HepG2 (cell line): ENCODE results near the gene TTLL13. TPM values are rescaled to one million over a fixed set of nuclear protein-coding genes. Genes with fewer than 3 reads are reported as not detected.

ENCODE experiments used
- ATAC-seq: fragments of 200-7000 bp; cut with Tn5 transposase; 3 replicates; pipeline ENCODE4 v1.9.1; 2020; ENCODE audit warnings: mild to moderate bottlenecking, moderate library complexity
- BruUV-seq: library from RNA; stranded (reverse); fragments of 400-500 nt; replicated peaks from 2 replicates; lab custom pipeline; 2021; lab: Mats Ljungman, UMichigan
- CTCF ChIA-PET: fragments of 300-600 bp; formaldehyde crosslinking; extraction: SDS; loops from one replicate; lab custom pipeline; 2021; ENCODE audit warnings: low total read pairs, inconsistent platforms, low intra/inter-chr PET ratio; lab: Yijun Ruan, JAX
- POLR2A ChIA-PET: fragments of 350-600 bp; sonication (Branson Sonifier 250); formaldehyde crosslinking; loops from one replicate; lab custom pipeline; 2020; ENCODE audit warnings: antibody characterized with exemption, inconsistent platforms; lab: Yijun Ruan, JAX
- DNase-seq: peaks from one replicate; pipeline ENCODE4 v3.0.0-alpha.2; 2015; ENCODE audit warnings: low spot score
- FAIRE-seq: peaks from 3 replicates; lab custom pipeline; 2011; peaks lifted over from hg19 to GRCh38; lab: Jason Lieb, UNC
- H2AFZ ChIP-seq: one replicate; pipeline ENCODE4 v1.6.1; 2011; ENCODE audit warnings: low read length, inconsistent platforms
- H3K27ac ChIP-seq: fragments of 300-600 bp; 3 replicates; pipeline ENCODE4 v1.8.0; 2011; ENCODE audit warnings: mixed run types, mild to moderate bottlenecking, mixed read lengths, low read length, inconsistent platforms; ENCODE audit not compliant: insufficient read depth; ENCODE audit errors: extremely low read length
- H3K27me3 ChIP-seq, 2 experiments: fragments of 200-600 bp in 1 of 2; 2 replicates in 1 of 2; 3 replicates in 1 of 2; pipeline versions ENCODE4 v1.6.0 to v1.8.0; 2011; ENCODE audit warnings: low read length in 2 of 2, mild to moderate bottlenecking in 2 of 2, moderate library complexity in 2 of 2, inconsistent platforms in 1 of 2; ENCODE audit not compliant: insufficient read depth in 2 of 2, control insufficient read depth in 1 of 2
- H3K36me3 ChIP-seq, 2 experiments: fragments of 200-600 bp in 1 of 2; replicated peaks in 1 of 2; 2 replicates in 1 of 2; 3 replicates in 1 of 2; pipeline versions ENCODE4 v1.5.1 to v1.8.0; 2011; ENCODE audit warnings: low read length in 2 of 2, inconsistent platforms in 1 of 2; ENCODE audit not compliant: insufficient read depth in 2 of 2, control insufficient read depth in 1 of 2
- H3K4me1 ChIP-seq: 2 replicates; pipeline ENCODE4 v1.5.1; 2012; ENCODE audit warnings: low read length, inconsistent platforms; ENCODE audit not compliant: insufficient read depth
- H3K4me2 ChIP-seq: 2 replicates; pipeline ENCODE4 v1.6.0; 2011; ENCODE audit warnings: low read depth, low read length, inconsistent platforms
- H3K4me3 ChIP-seq, 3 experiments: fragments of 200-600 bp in 1 of 3; sonication (generic), shearing (Covaris generic) in 1 of 3; replicated peaks in 1 of 3; 2 replicates each; pipeline ENCODE4 v1.5.1; 2011 to 2016; ENCODE audit warnings: low read length in 3 of 3, inconsistent platforms in 2 of 3, low read depth in 2 of 3, mild to moderate bottlenecking in 2 of 3, control low read depth in 1 of 3, mixed read lengths in 1 of 3; ENCODE audit not compliant: insufficient read depth in 1 of 3
- H3K79me2 ChIP-seq: one replicate; pipeline ENCODE4 v1.6.1; 2011; ENCODE audit warnings: low read length, inconsistent platforms; ENCODE audit not compliant: insufficient read depth
- H3K9ac ChIP-seq: 2 replicates; pipeline ENCODE4 v1.6.0; 2011; ENCODE audit warnings: mild to moderate bottlenecking, low read depth, low read length, inconsistent platforms; ENCODE audit not compliant: insufficient read depth
- H3K9me3 ChIP-seq: 2 replicates; pipeline ENCODE4 v1.5.1; 2012; ENCODE audit warnings: mild to moderate bottlenecking, low read length
- H4K20me1 ChIP-seq: 2 replicates; pipeline ENCODE4 v1.6.0; 2011; ENCODE audit warnings: inconsistent platforms, mild to moderate bottlenecking, low read length, moderate library complexity; ENCODE audit not compliant: insufficient read depth
- BATF2 ChIP-seq: sonication (generic); formaldehyde crosslinking; IDR thresholded peaks from 2 replicates; pipeline ENCODE4 v1.8.0; 2022; ENCODE audit warnings: mild to moderate bottlenecking, missing genetic modification reagents, moderate library complexity
- PCBP2 ChIP-seq: fragments of 200-400 bp; formaldehyde crosslinking; optimal IDR thresholded peaks from 2 replicates; pipeline ENCODE3; 2018; ENCODE audit warnings: low read length, low read depth; ENCODE audit not compliant: poor library complexity, severe bottlenecking
- SOX13 ChIP-seq, 3 experiments: fragments of 450-650 bp in 1 of 3; sonication (generic) in 1 of 3; formaldehyde crosslinking in 1 of 3; IDR thresholded peaks in 2 of 3; conservative IDR thresholded peaks in 1 of 3; 2 replicates each; pipeline versions ENCODE4 v1.5.0 to v1.6.1; 2016 to 2020; ENCODE audit warnings: antibody characterized with exemption in 1 of 3, mild to moderate bottlenecking in 1 of 3, missing compliant biosample characterization in 1 of 3, missing genetic modification reagents in 1 of 3, moderate library complexity in 1 of 3
- ZNF121 ChIP-seq: sonication (generic); formaldehyde crosslinking; IDR thresholded peaks from 2 replicates; pipeline ENCODE4 v1.5.0; 2020; ENCODE audit warnings: mild to moderate bottlenecking, missing genetic modification reagents
- ZNF256 ChIP-seq: sonication (generic); formaldehyde crosslinking; conservative IDR thresholded peaks from 2 replicates; pipeline ENCODE4 v1.4.0; 2020; ENCODE audit warnings: missing genetic modification reagents
- ZNF501 ChIP-seq: sonication (generic); formaldehyde crosslinking; IDR thresholded peaks from 2 replicates; pipeline ENCODE4 v1.5.1; 2020; ENCODE audit warnings: mild to moderate bottlenecking, moderate library complexity, missing genetic modification reagents
- ZNF704 ChIP-seq: sonication (generic); formaldehyde crosslinking; IDR thresholded peaks from 2 replicates; pipeline ENCODE4 v1.8.1; 2023; ENCODE audit warnings: mild to moderate bottlenecking, inconsistent platforms, moderate library complexity, missing genetic modification reagents, borderline replicate concordance
- WGBS: methylation state at CpG from one replicate; pipeline ENCODE4 v1.1.6; 2017; ENCODE audit warnings: low lambda C conversion rate; 5-methylcytosine and 5-hydroxymethylcytosine counted together
- in situ Hi-C: cut with HindIII; loops from 2 replicates; pipeline ENCODE4 v1.10.0; 2017; ENCODE audit warnings: low pct_unique_long_range_greater_than_20kb; ENCODE audit not compliant: extremely low pct_ligation_motif_present
- intact Hi-C: fragments of 100-400 bp; cut with micrococcal nuclease; formaldehyde crosslinking; loops from one replicate; pipeline ENCODE4 v1.10.0; 2022; ENCODE audit not compliant: unreplicated experiment
- polyA plus RNA-seq, 8 experiments: library from polyadenylated mRNA; depleted of rRNA in 3 of 8; stranded (reverse) in 7 of 8; unstranded in 1 of 8; fragments of >200 nt; fragmentation: Illumina TruSeq in 4 of 8; extraction: Trizol in 4 of 8; gene quantifications; 2 replicates each; pipeline versions ENCODE4 v1.2.1 to v1.2.3, GENCODE V29; 2011 to 2016; ENCODE audit warnings: low read depth in 4 of 8, missing spikeins in 1 of 8, mixed read lengths in 1 of 8; ENCODE audit not compliant: insufficient read depth in 1 of 8
- total RNA-seq, 5 experiments: library from RNA; depleted of rRNA; stranded (reverse); fragments of >200 nt; fragmentation: Illumina TruSeq; extraction: Trizol; gene quantifications; 2 replicates each; pipeline ENCODE4 v1.2.3, GENCODE V29; 2016; ENCODE audit warnings: low read depth in 1 of 5
- TF ChIP-seq, protein P1 (sequence below): sonication (generic); formaldehyde crosslinking; conservative IDR thresholded peaks from 2 replicates; pipeline ENCODE4 v1.8.1; 2023; ENCODE audit warnings: missing genetic modification reagents
- TF ChIP-seq, protein P2 (sequence below): sonication (generic); formaldehyde crosslinking; IDR thresholded peaks from 2 replicates; pipeline ENCODE4 v1.5.0; 2020; ENCODE audit warnings: mild to moderate bottlenecking, missing genetic modification reagents

TTLL13 gene
- total and polyA plus RNA-seq, 2 of the 13 experiments (the other 11 are each of a cell fraction or from before 2014, with no cell fraction given): 0.07 to 0.29 TPM

DNA sequence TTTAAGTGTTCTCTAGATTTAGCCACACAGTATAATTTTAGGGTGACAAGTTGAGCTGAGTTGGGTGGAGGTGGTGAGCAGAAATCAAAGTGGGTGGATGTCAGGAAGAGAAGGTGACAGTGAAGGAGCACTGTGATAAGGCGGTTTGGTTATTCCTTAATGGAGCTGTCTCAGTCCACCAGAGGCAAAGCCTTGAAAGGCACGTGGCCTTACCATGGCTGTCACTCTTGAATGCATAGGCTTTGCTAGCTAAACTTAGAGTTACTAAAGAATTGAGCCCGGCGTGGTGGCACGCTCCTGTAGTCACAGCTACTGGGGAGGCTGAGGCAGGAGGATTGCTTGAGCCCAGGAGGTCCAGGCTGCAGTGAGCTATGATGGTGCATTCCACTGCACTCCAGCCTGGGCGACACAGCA is 560 bp upstream of the TTLL13 start:
- H2AFZ ChIP-seq: no peak overlapping the region
- WGBS: 81% methylated on average over 6 of the region's 6 CpGs
- peak; percentile 7; the same call in 2 of the 3 replicates for ATAC-seq

More for the DNA sequence above, 560 bp upstream of the TTLL13 start:
- Histone ChIP-seq H3K27ac (peak overlapping the region; percentile 60), H3K79me2 (no peaks in the 10 kb centered on the region), H3K4me2 (peak overlapping the region; percentile 97), H3K4me3 (no peak overlapping the region; a peak in 1 of 6 replicates), H3K36me3 (no peaks in the 10 kb centered on the region), H3K9ac (no peak overlapping the region), H4K20me1 (no peaks in the 10 kb centered on the region), H3K4me1 (peaks cover 60% of the 10 kb centered on the region), H3K27me3 (no peaks in the 10 kb centered on the region), H3K9me3 (no peaks in the 10 kb centered on the region)
- DNase-seq (no peak), FAIRE-seq (no peak)
- TF ChIP-seq, protein P1, sequence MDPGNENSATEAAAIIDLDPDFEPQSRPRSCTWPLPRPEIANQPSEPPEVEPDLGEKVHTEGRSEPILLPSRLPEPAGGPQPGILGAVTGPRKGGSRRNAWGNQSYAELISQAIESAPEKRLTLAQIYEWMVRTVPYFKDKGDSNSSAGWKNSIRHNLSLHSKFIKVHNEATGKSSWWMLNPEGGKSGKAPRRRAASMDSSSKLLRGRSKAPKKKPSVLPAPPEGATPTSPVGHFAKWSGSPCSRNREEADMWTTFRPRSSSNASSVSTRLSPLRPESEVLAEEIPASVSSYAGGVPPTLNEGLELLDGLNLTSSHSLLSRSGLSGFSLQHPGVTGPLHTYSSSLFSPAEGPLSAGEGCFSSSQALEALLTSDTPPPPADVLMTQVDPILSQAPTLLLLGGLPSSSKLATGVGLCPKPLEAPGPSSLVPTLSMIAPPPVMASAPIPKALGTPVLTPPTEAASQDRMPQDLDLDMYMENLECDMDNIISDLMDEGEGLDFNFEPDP (CRISPR knock-in tag): peak; percentile 66; the same call in 1 of the 2 replicates
- TF ChIP-seq, protein P2, sequence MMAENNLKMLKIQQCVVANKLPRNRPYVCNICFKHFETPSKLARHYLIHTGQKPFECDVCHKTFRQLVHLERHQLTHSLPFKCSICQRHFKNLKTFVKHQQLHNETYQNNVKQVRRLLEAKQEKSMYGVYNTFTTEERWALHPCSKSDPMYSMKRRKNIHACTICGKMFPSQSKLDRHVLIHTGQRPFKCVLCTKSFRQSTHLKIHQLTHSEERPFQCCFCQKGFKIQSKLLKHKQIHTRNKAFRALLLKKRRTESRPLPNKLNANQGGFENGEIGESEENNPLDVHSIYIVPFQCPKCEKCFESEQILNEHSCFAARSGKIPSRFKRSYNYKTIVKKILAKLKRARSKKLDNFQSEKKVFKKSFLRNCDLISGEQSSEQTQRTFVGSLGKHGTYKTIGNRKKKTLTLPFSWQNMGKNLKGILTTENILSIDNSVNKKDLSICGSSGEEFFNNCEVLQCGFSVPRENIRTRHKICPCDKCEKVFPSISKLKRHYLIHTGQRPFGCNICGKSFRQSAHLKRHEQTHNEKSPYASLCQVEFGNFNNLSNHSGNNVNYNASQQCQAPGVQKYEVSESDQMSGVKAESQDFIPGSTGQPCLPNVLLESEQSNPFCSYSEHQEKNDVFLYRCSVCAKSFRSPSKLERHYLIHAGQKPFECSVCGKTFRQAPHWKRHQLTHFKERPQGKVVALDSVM (CRISPR knock-in tag): peak; percentile 81; the same call in 1 of the 2 replicates
- TF ChIP-seq ZNF501 (CRISPR knock-in tag): 0 out of 2 replicates have a peak, but pooled peaks have one; percentile 4
- no peak for TF ChIP-seq ZNF704
- 0 out of 2 replicates have a peak, but pooled peaks have one; percentile 4 for TF ChIP-seq BATF2 (CRISPR knock-in tag)
- TF ChIP-seq PCBP2: no peak
- no peak for TF ChIP-seq ZNF256
- peak; percentile 94 for TF ChIP-seq ZNF121 (CRISPR knock-in tag)
- 0 out of 2 replicates have a peak, but pooled peaks have one; percentile 16 for TF ChIP-seq SOX13 (IDR thresholded peaks at IDR 0.05)
- TF ChIP-seq SOX13 (CRISPR knock-in tag; conservative IDR thresholded peaks at IDR 0.05 in 1 of 2, IDR thresholded peaks at IDR 0.05 in 1 of 2): no peak
- ChIA-PET POLR2A (interaction anchor here (0.7 to 3.5 kb wide), 10 partner anchors 10 to 139 kb away, joined by 3 to 50 read pairs (median 8); partner anchors contain the start of genes CIB1, GDPGP1, IQGAP1 and NGRN), CTCF (no interaction called here)
- BruUV-seq: no TSS peak
- intact Hi-C loops (loop anchor here (1.0 to 2.0 kb wide), 2 partner anchors 14 to 16 kb away; partner anchors contain the start of genes GDPGP1 and NGRN), in situ Hi-C loops (no loop called here)
